Fibroblast of lung (primary cell): Measurements from ENCODE around the gene IER3. TPM values are rescaled to one million over a fixed set of nuclear protein-coding genes. Genes with fewer than 3 reads are reported as not detected.

ENCODE experiments used
- DNase-seq, 2 donors: peaks; one replicate each; pipeline versions ENCODE4 v3.0.0 to v3.0.0-alpha.2; 2010; ENCODE audit warnings: low read depth in 2 of 2
- H2AFZ ChIP-seq: 2 replicates; pipeline ENCODE4 v1.5.1; 2012; ENCODE audit warnings: low read length, control low read depth, inconsistent platforms
- H3K27ac ChIP-seq: 2 replicates; pipeline ENCODE4 v1.5.1; 2011; ENCODE audit warnings: low read length, control low read depth; ENCODE audit not compliant: insufficient read depth
- H3K27me3 ChIP-seq: 2 replicates; pipeline ENCODE4 v1.5.1; 2011; ENCODE audit warnings: mild to moderate bottlenecking, low read length; ENCODE audit not compliant: control insufficient read depth, insufficient read depth
- H3K36me3 ChIP-seq: 2 replicates; pipeline ENCODE4 v1.5.1; 2011; ENCODE audit warnings: low read length; ENCODE audit not compliant: control insufficient read depth, insufficient read depth
- H3K4me1 ChIP-seq: 2 replicates; pipeline ENCODE4 v1.5.1; 2011; ENCODE audit warnings: low read length; ENCODE audit not compliant: control insufficient read depth, insufficient read depth; ENCODE audit errors: extremely low read depth
- H3K4me2 ChIP-seq: 2 replicates; pipeline ENCODE4 v1.5.1; 2011; ENCODE audit warnings: low read length, control low read depth; ENCODE audit not compliant: insufficient read depth; ENCODE audit errors: extremely low read depth
- H3K4me3 ChIP-seq, 4 experiments: fragments of 200-600 bp in 1 of 4; sonication (generic) in 1 of 4; replicated peaks in 1 of 4; 2 replicates each; pipeline ENCODE4 v1.5.1; 2011 to 2016; ENCODE audit warnings: low read length in 4 of 4, low read depth in 3 of 4, mild to moderate bottlenecking in 3 of 4, control low read depth in 2 of 4, inconsistent platforms in 1 of 4, mixed read lengths in 1 of 4; ENCODE audit not compliant: insufficient read depth in 1 of 4; ENCODE audit errors: control extremely low read depth in 1 of 4
- H3K79me2 ChIP-seq: 2 replicates; pipeline ENCODE4 v1.5.1; 2012; ENCODE audit warnings: mild to moderate bottlenecking, low read length, inconsistent platforms; ENCODE audit not compliant: control insufficient read depth, insufficient read depth
- H3K9ac ChIP-seq: 2 replicates; pipeline ENCODE4 v1.5.1; 2011; ENCODE audit warnings: mild to moderate bottlenecking, low read length, control low read depth; ENCODE audit not compliant: insufficient read depth
- H3K9me3 ChIP-seq: 2 replicates; pipeline ENCODE4 v1.5.1; 2012; ENCODE audit warnings: low read depth, low read length; ENCODE audit not compliant: control insufficient read depth, insufficient read depth
- H4K20me1 ChIP-seq: 2 replicates; pipeline ENCODE4 v1.5.1; 2011; ENCODE audit warnings: low read length; ENCODE audit not compliant: control insufficient read depth, insufficient read depth; ENCODE audit errors: extremely low read depth
- EZH2 ChIP-seq: IDR thresholded peaks from 2 replicates; pipeline ENCODE4 v1.5.1; 2012; ENCODE audit warnings: low read length, control low read depth, mild to moderate bottlenecking; ENCODE audit errors: missing control alignments
- polyA plus RNA-seq, 2 donors: library from polyadenylated mRNA; depleted of rRNA in 1 of 2; stranded (reverse) in 1 of 2; unstranded in 1 of 2; fragments of >200 nt; gene quantifications; 2 replicates each; pipeline ENCODE4 v1.2.1, GENCODE V29; 2011 to 2012; ENCODE audit warnings: missing spikeins in 1 of 2
- total RNA-seq: library from RNA; depleted of rRNA; stranded (reverse); fragments of >200 nt; gene quantifications from 2 replicates; pipeline ENCODE4 v1.2.1, GENCODE V29; 2014
- TF ChIP-seq, protein P1 (sequence below), 2 donors: IDR thresholded peaks in 1 of 2; conservative IDR thresholded peaks in 1 of 2; 1 replicate in 1 of 2; 2 replicates in 1 of 2; pipeline ENCODE4 v1.5.1; 2011 to 2012; ENCODE audit warnings: low read length in 2 of 2, control low read depth in 1 of 2, inconsistent platforms in 1 of 2, low read depth in 1 of 2, mild to moderate bottlenecking in 1 of 2

The IER3 gene
- total and polyA plus RNA-seq, 2 donors (not counting 1 experiment from before 2014, with no cell fraction given): 34.2 to 43.3 TPM

- H3K36me3 ChIP-seq: peaks cover 5% of the 10 kb centered on the region
- H3K27me3 ChIP-seq: no peaks in the 10 kb centered on the region
- no peak overlapping the region for H3K27ac ChIP-seq
- H3K9ac ChIP-seq: no peak overlapping the region
- no peak overlapping the region for H3K4me2 ChIP-seq
- H2AFZ ChIP-seq: no peak overlapping the region
- no peaks in the 10 kb centered on the region for H4K20me1 ChIP-seq
- TF ChIP-seq EZH2: no peak
- TF ChIP-seq, protein P1, sequence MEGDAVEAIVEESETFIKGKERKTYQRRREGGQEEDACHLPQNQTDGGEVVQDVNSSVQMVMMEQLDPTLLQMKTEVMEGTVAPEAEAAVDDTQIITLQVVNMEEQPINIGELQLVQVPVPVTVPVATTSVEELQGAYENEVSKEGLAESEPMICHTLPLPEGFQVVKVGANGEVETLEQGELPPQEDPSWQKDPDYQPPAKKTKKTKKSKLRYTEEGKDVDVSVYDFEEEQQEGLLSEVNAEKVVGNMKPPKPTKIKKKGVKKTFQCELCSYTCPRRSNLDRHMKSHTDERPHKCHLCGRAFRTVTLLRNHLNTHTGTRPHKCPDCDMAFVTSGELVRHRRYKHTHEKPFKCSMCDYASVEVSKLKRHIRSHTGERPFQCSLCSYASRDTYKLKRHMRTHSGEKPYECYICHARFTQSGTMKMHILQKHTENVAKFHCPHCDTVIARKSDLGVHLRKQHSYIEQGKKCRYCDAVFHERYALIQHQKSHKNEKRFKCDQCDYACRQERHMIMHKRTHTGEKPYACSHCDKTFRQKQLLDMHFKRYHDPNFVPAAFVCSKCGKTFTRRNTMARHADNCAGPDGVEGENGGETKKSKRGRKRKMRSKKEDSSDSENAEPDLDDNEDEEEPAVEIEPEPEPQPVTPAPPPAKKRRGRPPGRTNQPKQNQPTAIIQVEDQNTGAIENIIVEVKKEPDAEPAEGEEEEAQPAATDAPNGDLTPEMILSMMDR (conservative IDR thresholded peaks at IDR 0.05 in 1 of 2, IDR thresholded peaks at IDR 0.05 in 1 of 2; ENCODE audit: low read depth in 1 of 2, low read length in 2 of 2): no peak
- H3K79me2 ChIP-seq: no peaks in the 10 kb centered on the region
- no peak overlapping the region for H3K4me3 ChIP-seq
- H3K4me1 ChIP-seq: no peaks in the 10 kb centered on the region
- no peaks in the 10 kb centered on the region for H3K9me3 ChIP-seq
- no peak for DNase-seq
Observed at GRCh38 chr6:30707281-30707850, 37.0 kb downstream of the IER3 start.

- Histone ChIP-seq H4K20me1 (no peaks in the 10 kb centered on the region), H2AFZ (no peak overlapping the region), H3K4me2 (no peak overlapping the region), H3K9ac (no peak overlapping the region), H3K4me1 (no peaks in the 10 kb centered on the region), H3K79me2 (no peaks in the 10 kb centered on the region), H3K36me3 (no peaks in the 10 kb centered on the region), H3K9me3 (no peaks in the 10 kb centered on the region), H3K4me3 (no peak overlapping the region), H3K27me3 (no peaks in the 10 kb centered on the region), H3K27ac (no peak overlapping the region)
- no peak for DNase-seq
- TF ChIP-seq, protein P1 (conservative IDR thresholded peaks at IDR 0.05 in 1 of 2, IDR thresholded peaks at IDR 0.05 in 1 of 2; ENCODE audit: low read depth in 1 of 2, low read length in 2 of 2): no peak
- TF ChIP-seq EZH2: no peak
Observed at GRCh38 chr6:30705620-30706019, 38.7 kb downstream of the IER3 start.

DNA sequence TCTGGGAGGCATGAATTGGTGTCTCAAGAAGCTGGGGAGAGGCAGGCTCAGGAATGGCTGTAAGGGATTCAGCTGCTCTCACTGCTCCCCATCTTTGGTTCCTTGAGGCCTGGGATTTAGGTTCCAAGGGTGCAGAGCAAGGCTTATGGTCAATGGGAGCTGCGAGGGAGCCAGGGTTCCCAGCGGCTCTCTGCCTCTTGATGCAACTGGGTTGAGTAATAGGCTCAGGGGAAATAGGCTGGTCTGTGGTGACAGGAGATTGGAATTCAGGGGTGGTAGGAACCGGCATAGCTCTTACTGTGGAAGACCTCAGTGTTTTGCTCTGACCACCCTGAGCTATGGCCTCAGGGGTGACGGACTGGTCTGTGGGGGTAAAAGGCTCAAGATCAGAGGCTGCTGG is 40.5 kb downstream of the IER3 start:
- TF ChIP-seq EZH2: no peak
- TF ChIP-seq, protein P1 (conservative IDR thresholded peaks at IDR 0.05 in 1 of 2, IDR thresholded peaks at IDR 0.05 in 1 of 2; ENCODE audit: low read depth in 1 of 2, low read length in 2 of 2): no peak
- Histone ChIP-seq H3K9me3 (no peaks in the 10 kb centered on the region), H4K20me1 (no peaks in the 10 kb centered on the region), H3K36me3 (peaks cover 3% of the 10 kb centered on the region), H2AFZ (no peak overlapping the region), H3K79me2 (no peaks in the 10 kb centered on the region), H3K4me3 (no peak overlapping the region), H3K4me1 (no peaks in the 10 kb centered on the region), H3K4me2 (no peak overlapping the region), H3K9ac (no peak overlapping the region), H3K27ac (no peak overlapping the region), H3K27me3 (no peaks in the 10 kb centered on the region)
- no peak for DNase-seq
